Neutrophil (primary cell): Measurements from ENCODE around the gene RIMBP2.

Experiments used
- H3K27ac ChIP-seq: fragments of 200-600 bp; sonication (generic); 2 replicates; pipeline ENCODE4 v1.5.1; 2016; ENCODE audit warnings: mild to moderate bottlenecking, moderate library complexity
- H3K27me3 ChIP-seq: fragments of 200-600 bp; sonication (generic); 2 replicates; pipeline ENCODE4 v1.6.0; 2016; ENCODE audit warnings: mild to moderate bottlenecking
- H3K36me3 ChIP-seq: fragments of 200-600 bp; sonication (generic); 2 replicates; pipeline ENCODE4 v1.5.1; 2017
- H3K4me1 ChIP-seq, 2 experiments: fragments of 200-600 bp in 1 of 2; sonication (generic) in 1 of 2; 1 replicate in 1 of 2; 2 replicates in 1 of 2; pipeline versions ENCODE4 v1.5.1 to v1.6.1; 2013 to 2016; ENCODE audit warnings: low read depth in 1 of 2, low read length in 1 of 2, mild to moderate bottlenecking in 1 of 2, moderate library complexity in 1 of 2; ENCODE audit not compliant: control insufficient read depth in 1 of 2, insufficient read depth in 1 of 2
- H3K4me3 ChIP-seq, 2 experiments: fragments of 200-600 bp in 1 of 2; sonication (generic) in 1 of 2; 1 replicate in 1 of 2; 2 replicates in 1 of 2; pipeline ENCODE4 v1.5.1; 2013 to 2016; ENCODE audit warnings: low read depth in 1 of 2, low read length in 1 of 2, mild to moderate bottlenecking in 1 of 2, moderate library complexity in 1 of 2
- H3K9me3 ChIP-seq: fragments of 200-600 bp; sonication (generic); 2 replicates; pipeline ENCODE4 v1.5.1; 2016
- TF ChIP-seq, protein P1 (sequence below): fragments of 200-600 bp; sonication (generic); IDR thresholded peaks from 2 replicates; pipeline ENCODE4 v1.5.1; 2016; ENCODE audit warnings: antibody characterized with exemption

Gene RIMBP2

GRCh38 chr12:130644566-130644965 is 71.5 kb downstream of the RIMBP2 start:
- Histone ChIP-seq H3K36me3 (no peaks in the 10 kb centered on the region), H3K9me3 (no peaks in the 10 kb centered on the region), H3K27me3 (no peaks in the 10 kb centered on the region), H3K4me3 (no peak overlapping the region), H3K4me1 (no peaks in the 10 kb centered on the region), H3K27ac (no peak overlapping the region)
- TF ChIP-seq, protein P1, sequence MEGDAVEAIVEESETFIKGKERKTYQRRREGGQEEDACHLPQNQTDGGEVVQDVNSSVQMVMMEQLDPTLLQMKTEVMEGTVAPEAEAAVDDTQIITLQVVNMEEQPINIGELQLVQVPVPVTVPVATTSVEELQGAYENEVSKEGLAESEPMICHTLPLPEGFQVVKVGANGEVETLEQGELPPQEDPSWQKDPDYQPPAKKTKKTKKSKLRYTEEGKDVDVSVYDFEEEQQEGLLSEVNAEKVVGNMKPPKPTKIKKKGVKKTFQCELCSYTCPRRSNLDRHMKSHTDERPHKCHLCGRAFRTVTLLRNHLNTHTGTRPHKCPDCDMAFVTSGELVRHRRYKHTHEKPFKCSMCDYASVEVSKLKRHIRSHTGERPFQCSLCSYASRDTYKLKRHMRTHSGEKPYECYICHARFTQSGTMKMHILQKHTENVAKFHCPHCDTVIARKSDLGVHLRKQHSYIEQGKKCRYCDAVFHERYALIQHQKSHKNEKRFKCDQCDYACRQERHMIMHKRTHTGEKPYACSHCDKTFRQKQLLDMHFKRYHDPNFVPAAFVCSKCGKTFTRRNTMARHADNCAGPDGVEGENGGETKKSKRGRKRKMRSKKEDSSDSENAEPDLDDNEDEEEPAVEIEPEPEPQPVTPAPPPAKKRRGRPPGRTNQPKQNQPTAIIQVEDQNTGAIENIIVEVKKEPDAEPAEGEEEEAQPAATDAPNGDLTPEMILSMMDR = no peak

DNA sequence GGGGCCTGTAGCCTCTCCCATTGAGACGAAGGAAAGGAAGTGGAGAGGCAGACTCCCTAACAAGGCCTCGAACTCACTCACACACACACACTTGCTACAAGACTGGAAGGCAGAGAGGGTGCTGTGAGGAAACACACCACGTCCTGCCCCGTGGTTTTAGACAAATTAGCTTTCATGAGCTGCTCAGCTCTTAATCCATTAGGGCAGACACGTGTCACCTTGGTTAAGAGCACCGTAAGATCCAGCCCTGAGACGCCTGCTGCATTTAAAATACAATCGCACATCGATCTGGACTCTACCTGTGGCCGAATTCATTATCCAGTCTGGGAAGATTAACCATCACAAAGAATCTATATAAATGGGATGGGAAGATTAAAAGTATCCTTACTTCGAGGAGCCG is 72.0 kb downstream of the RIMBP2 start:
- H3K4me3 ChIP-seq = no peak overlapping the region
- no peaks in the 10 kb centered on the region for H3K9me3 ChIP-seq
- no peak overlapping the region for H3K27ac ChIP-seq
- no peaks in the 10 kb centered on the region for H3K4me1 ChIP-seq
- TF ChIP-seq, protein P1 = no peak
- no peaks in the 10 kb centered on the region for H3K27me3 ChIP-seq
- no peaks in the 10 kb centered on the region for H3K36me3 ChIP-seq

DNA sequence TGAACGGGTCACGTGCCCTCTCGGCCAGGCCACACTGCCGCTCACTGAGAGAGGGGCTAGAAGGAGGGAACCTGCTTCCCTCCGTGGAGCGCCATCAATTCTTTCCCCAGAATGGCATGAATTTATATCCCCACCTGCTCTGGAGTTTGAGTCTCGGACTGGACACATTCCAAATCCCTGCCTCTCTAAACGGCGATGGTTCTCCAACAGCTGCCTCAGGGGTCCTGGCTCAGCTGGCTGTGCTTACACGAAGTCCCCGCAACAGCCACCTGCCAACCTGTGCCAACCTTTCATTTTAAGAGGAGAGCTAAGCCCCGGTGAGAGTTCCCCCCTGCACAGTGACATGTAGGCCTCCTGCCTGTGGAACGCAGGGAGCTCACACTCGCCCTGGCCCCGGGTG is 73.2 kb downstream of the RIMBP2 start:
- Histone ChIP-seq H3K9me3 (no peaks in the 10 kb centered on the region), H3K4me1 (no peaks in the 10 kb centered on the region), H3K4me3 (no peak overlapping the region), H3K27ac (no peak overlapping the region), H3K36me3 (no peaks in the 10 kb centered on the region), H3K27me3 (no peaks in the 10 kb centered on the region)
- TF ChIP-seq, protein P1 = no peak

GRCh38 chr12:130641533-130642184 is 74.4 kb downstream of the RIMBP2 start:
- H3K4me1 ChIP-seq = no peaks in the 10 kb centered on the region
- no peak overlapping the region for H3K4me3 ChIP-seq
- H3K9me3 ChIP-seq = no peaks in the 10 kb centered on the region
- TF ChIP-seq, protein P1 = no peak
- H3K27ac ChIP-seq = no peak overlapping the region
- no peaks in the 10 kb centered on the region for H3K36me3 ChIP-seq
- H3K27me3 ChIP-seq = no peaks in the 10 kb centered on the region

DNA sequence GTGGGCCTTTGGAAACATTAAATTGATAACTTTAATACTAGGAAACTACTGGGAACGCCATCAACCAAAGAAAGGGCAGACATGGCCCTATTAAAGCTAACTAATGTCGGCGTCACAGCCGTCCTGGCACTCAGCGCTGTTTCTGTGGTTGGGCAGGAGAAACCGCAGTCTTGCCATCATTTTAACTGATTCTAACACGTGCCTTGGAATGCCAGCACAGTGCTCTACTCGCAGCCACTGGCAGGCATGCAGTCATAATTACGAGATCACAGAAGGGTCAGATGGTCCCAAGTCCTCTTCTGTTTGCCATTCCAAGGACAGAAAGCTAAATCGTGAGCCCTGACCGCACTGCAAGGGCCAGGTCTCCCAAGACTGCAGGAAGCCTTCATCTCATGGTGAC is 75.2 kb downstream of the RIMBP2 start:
- Histone ChIP-seq H3K27ac (no peak overlapping the region), H3K36me3 (no peaks in the 10 kb centered on the region), H3K9me3 (no peaks in the 10 kb centered on the region), H3K4me1 (no peaks in the 10 kb centered on the region), H3K4me3 (no peak overlapping the region), H3K27me3 (no peaks in the 10 kb centered on the region)
- TF ChIP-seq, protein P1 = no peak
